ENCODE measurements around the gene ITGB2.

ITGB2 gene

DNA sequence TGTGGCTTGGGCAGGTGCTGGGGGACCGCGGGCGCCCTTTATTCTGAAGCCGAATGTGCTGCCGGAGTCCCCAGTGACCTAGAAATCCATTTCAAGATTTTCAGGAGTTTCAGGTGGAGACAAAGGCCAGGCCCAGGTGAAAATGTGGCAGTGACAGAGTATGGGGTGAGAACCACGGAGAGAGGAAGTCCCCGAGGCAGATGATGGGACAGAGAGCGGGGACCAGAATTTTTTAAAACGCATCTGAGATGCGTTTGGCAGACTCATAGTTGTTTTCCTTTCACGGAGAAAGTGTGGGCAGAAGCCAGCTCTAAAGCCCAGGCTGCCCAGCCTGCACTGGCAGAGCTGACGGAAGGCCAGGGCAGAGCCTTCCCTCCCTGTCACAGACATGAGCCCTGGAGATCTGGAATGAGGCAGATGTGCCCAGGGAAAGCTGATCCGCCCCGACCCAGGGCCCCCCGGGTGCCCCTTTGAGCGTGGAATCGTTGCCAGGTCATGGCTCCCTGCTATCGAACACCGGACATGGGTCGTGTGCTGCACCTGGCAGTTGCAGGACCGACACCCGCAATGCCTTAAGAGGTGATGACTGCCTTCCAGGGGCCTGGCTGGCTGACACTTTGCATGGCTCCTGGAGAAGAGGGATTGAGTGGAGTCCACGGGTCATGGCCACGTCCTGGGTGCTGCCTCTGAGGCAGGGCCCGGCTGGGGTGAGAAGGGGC, 12.7 kb upstream of the ITGB2 start:
- TF ChIP-seq, protein P1, sequence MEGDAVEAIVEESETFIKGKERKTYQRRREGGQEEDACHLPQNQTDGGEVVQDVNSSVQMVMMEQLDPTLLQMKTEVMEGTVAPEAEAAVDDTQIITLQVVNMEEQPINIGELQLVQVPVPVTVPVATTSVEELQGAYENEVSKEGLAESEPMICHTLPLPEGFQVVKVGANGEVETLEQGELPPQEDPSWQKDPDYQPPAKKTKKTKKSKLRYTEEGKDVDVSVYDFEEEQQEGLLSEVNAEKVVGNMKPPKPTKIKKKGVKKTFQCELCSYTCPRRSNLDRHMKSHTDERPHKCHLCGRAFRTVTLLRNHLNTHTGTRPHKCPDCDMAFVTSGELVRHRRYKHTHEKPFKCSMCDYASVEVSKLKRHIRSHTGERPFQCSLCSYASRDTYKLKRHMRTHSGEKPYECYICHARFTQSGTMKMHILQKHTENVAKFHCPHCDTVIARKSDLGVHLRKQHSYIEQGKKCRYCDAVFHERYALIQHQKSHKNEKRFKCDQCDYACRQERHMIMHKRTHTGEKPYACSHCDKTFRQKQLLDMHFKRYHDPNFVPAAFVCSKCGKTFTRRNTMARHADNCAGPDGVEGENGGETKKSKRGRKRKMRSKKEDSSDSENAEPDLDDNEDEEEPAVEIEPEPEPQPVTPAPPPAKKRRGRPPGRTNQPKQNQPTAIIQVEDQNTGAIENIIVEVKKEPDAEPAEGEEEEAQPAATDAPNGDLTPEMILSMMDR (IDR thresholded peaks at IDR 0.05): no peak

DNA sequence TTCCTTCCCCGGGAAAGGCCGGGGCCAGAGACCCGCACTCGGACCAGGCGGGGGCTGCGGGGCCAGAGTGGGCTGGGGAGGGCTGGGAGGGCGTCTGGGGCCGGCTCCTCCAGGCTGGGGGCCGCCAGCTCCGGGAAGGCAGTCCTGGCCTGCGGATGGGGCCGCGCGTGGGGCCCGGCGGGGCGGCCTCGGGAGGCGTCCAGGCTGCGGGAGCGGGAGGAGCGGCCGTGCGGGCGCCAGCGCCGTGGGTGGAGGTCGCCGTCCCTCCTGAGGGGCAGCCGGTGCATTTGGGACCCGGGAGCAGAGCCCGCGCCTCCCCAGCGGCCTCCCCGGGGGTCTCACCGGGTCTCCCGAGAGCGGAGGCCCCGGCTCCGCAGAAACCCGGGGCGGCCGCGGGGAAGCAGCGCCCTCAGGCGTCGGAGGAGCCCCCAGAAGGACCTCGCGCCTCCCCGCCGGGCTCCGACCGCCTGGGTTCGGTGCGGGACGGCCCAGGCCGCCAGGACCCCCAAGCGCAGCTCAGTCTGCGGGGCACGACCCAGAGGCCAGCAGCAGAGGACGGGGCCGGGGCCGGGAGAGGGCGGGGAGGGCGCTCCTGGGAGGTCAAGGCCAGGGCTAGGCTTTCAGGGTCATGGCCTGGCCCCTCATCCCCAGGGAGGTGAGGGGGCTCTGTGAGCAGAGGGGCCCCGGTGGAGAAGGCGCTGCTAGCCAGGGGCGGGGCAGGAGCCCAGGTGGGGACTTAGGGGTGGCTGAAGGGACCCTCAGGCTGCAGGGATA, 11.9 kb upstream of the ITGB2 start:
- TF ChIP-seq, protein P1 (IDR thresholded peaks at IDR 0.05): peak; percentile 17; the same call in 1 of the 2 replicates

DNA sequence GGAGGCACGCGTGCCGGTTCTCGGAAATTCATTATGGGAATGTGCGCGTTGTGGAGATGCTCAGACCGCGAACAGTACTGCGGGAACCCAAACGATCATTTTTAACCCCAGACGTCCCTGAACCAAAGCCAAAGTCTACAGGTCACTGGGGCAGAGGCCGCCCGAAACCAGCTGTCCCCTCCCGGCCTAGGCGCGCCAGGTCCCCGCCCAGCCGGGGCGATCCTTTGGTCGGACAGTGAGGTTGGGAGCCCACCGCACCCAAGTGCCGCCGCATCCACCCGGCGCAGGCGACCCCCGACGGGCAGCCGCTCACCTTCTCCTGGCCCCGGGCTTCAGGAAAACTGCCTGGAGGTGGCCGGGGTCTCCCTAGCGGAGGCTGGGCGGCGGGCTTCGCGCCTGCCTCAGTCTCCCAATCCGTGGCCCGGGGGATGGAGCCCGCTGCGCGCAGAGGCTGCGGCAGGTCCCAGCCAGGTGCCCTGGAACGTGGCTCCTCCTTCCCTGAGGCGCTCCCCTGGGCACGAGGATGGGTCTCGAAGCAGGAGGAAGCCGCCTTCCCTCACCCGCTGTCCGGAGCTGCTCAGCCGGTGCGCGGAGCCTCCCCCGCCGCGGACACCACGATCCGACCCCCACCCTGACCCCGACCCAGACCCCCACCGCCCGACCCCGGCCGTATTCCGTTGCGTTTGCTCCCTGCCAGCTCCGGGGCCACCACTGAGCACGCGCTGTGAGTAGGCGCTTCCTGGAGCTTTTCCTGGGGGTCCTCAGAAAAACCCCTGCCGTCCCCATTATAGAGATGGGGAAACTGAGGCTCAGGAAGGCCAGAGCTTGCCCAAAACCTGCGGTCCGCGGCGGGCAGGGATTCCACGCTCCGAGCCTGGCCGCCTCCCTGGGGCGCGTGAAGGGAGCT, 11.1 kb upstream of the ITGB2 start:
- TF ChIP-seq, protein P1 (IDR thresholded peaks at IDR 0.05): no peak

DNA sequence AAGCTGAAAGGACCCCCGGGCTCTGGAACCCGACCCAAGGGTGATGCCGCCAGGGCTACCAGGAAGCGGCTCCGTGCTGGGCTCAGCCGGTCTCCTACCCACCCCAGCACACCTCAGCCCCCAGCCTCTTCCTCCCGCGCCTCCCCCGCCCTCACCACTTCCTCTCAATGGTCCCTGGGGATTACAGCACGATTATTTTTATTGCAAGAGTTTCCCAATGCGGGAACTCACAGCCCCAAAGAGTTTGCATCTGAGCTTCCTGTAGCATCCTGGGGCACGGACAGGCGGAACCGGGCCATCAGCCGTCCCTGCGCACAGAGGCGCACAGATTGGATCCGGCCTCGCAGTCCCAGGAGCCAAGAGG, 10.4 kb upstream of the ITGB2 start:
- TF ChIP-seq, protein P1 (IDR thresholded peaks at IDR 0.05): no peak

DNA sequence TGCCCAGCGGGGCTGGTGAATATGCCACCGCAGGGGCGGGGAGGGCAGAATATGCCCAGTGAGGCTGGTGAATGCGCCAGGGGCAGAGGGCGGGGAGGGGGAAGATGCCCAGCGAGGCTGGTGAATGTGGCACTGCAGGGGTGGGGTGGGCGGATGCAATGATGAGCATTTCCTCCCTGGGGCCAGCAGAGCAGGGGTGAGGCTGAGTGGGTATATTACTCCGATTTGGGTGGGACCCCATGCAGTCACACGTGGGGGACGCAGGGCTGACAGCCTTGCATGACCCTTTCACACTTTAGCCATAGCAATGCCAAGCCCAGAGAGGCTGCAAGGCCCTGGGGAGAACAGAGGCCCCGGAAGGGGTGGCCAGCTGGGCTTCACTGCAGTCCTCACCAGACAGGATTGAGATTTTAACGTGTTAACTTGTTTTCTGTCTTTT, 9.9 kb upstream of the ITGB2 start:
- TF ChIP-seq, protein P1 (IDR thresholded peaks at IDR 0.05): no peak

DNA sequence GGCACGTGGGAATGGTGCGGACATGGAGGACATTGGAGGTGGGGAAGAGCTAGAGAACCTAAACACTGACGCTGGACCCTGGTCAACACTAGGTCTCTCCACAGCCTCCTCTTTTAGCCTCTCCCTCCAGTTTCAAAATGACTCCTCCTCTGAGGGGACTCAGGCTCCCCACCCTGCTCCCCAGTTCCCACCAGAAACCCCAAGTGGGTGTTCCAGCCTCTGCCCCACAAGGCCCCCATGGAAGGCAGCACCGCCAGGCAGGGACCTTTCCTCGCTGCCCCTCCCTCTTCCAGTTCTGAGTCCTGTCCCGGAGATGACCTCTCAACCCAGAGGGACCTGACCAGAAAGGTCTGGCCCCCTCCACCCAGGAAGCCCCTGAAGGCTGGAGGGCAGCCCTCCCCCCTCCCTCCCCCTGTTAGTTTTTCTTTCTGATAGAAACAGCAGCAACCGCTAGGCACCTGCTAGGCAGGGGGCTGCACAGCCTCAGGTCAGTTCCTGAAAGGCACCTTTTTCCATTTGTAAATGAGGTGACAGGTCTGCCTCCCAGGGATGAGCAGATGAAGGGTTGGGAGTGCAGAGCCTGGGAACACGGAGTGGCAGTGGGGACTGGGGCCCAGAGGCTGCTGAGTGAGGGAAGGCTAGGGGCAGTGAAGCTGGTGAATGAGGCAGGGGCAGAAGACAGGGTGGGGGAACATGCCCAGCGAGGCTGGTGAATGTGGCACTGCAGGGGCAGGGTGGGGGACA, 9.3 kb upstream of the ITGB2 start:
- TF ChIP-seq, protein P1 (IDR thresholded peaks at IDR 0.05): no peak
